Measurements from ENCODE around the gene MAMLD1.

MAMLD1 gene

GRCh38 chrX:150548684-150549083 lies 185.6 kb downstream of the MAMLD1 start:
- peaks cover 6% of the 10 kb centered on the region for H3K4me1 ChIP-seq (ENCODE audit: control insufficient read depth, insufficient read depth, low read length)
- H3K27me3 ChIP-seq (ENCODE audit: control insufficient read depth, insufficient read depth, low read length) = no peaks in the 10 kb centered on the region
- H3K9me3 ChIP-seq (ENCODE audit: control insufficient read depth, low read length) = no peaks in the 10 kb centered on the region
- no peak overlapping the region for H3K9ac ChIP-seq (ENCODE audit: low read length)
- no peaks in the 10 kb centered on the region for H3K36me3 ChIP-seq (ENCODE audit: control insufficient read depth, insufficient read depth, low read length)
- no peak overlapping the region for H3K4me3 ChIP-seq (ENCODE audit: low read length)

DNA sequence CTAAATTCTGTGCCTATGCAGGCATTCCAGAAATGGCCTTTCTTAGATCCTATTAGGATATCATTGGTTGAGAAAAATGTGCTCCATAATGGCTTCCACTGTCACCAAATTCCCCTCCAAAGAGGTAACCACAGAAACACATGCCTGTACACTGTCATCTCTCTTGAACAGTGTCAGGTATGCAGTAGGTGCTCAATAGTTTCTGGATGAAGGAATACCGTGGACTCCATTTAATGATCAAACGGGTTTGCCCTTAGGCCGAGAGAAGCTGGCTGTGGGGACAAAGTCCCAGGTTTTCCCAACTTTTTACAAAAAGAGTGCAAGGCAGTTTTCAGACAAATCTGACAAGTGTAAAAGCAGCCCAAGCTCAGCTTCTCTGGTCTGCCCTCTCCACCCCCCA lies 188.8 kb downstream of the MAMLD1 start:
- Histone ChIP-seq H3K9ac (ENCODE audit: low read length) (no peak overlapping the region), H3K9me3 (ENCODE audit: control insufficient read depth, low read length) (no peaks in the 10 kb centered on the region), H3K27me3 (ENCODE audit: control insufficient read depth, insufficient read depth, low read length) (no peaks in the 10 kb centered on the region), H3K36me3 (ENCODE audit: control insufficient read depth, insufficient read depth, low read length) (no peaks in the 10 kb centered on the region), H3K4me1 (ENCODE audit: control insufficient read depth, insufficient read depth, low read length) (peaks cover 6% of the 10 kb centered on the region), H3K4me3 (ENCODE audit: low read length) (no peak overlapping the region)

DNA sequence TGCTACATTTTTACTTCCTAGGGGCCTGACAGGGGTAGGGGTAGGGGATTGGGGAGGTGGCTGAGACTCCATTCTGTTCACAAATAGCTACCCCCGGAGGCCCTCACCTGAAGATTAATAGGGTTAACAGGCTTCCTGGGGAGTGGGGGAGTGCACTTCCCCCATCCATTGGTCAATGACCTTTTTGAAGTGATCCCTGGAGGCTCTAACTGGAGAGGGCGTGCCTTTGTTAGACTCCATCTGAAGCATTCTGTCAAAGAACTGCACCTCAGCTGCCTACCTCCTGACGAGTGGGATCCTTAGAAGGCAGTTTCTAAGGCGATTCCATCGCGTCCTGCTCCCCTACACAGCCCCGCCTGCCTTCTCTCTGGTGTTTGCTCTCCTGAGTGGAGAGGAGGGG lies 195.3 kb downstream of the MAMLD1 start:
- Histone ChIP-seq H3K4me1 (ENCODE audit: control insufficient read depth, insufficient read depth, low read length) (no peaks in the 10 kb centered on the region), H3K27me3 (ENCODE audit: control insufficient read depth, insufficient read depth, low read length) (no peaks in the 10 kb centered on the region), H3K9ac (ENCODE audit: low read length) (no peak overlapping the region), H3K4me3 (ENCODE audit: low read length) (no peak overlapping the region), H3K9me3 (ENCODE audit: control insufficient read depth, low read length) (no peaks in the 10 kb centered on the region), H3K36me3 (ENCODE audit: control insufficient read depth, insufficient read depth, low read length) (no peaks in the 10 kb centered on the region)

All from mucosa of stomach (tissue), 1 donor.